HCT116 (cell line): Measurements from ENCODE around the gene PDGFD.

ENCODE experiments used
- ATF3 ChIP-seq: IDR thresholded peaks from 2 replicates; pipeline ENCODE4 v1.6.1; 2012
- CEBPB ChIP-seq: IDR thresholded peaks from 2 replicates; pipeline ENCODE4 v1.6.1; 2012; ENCODE audit warnings: low read depth
- EZH2phosphoT487 ChIP-seq: fragments of 200-600 bp; IDR thresholded peaks from 2 replicates; pipeline ENCODE4 v1.6.1; 2018; ENCODE audit warnings: antibody characterized with exemption, borderline replicate concordance
- POLR2A ChIP-seq: IDR thresholded peaks from 2 replicates; pipeline ENCODE4 v1.7.0; 2011; ENCODE audit warnings: borderline replicate concordance; ENCODE audit not compliant: insufficient read depth, insufficient read length; ENCODE audit errors: extremely low read depth
- POLR2AphosphoS5 ChIP-seq: IDR thresholded peaks from 2 replicates; pipeline ENCODE4 v1.6.1; 2011; ENCODE audit warnings: mild to moderate bottlenecking, low read depth, low read length, moderate library complexity
- RAD21 ChIP-seq: IDR thresholded peaks from 2 replicates; pipeline ENCODE4 v1.6.1; 2012; ENCODE audit warnings: low read depth, mild to moderate bottlenecking
- YY1 ChIP-seq: IDR thresholded peaks from 2 replicates; pipeline ENCODE4 v1.6.1; 2011; ENCODE audit warnings: low read length, low read depth, moderate library complexity, mild to moderate bottlenecking; ENCODE audit not compliant: insufficient replicate concordance; ENCODE audit errors: extremely low read depth
- TF ChIP-seq, protein P1 (sequence below), 3 experiments: fragments of 200-600 bp in 1 of 3; sonication (generic) in 1 of 3; IDR thresholded peaks in 2 of 3; conservative IDR thresholded peaks in 1 of 3; 2 replicates each; pipeline ENCODE4 v1.5.1; 2012 to 2017; ENCODE audit warnings: low read depth in 2 of 3, low read length in 2 of 3, antibody characterized with exemption in 1 of 3, borderline replicate concordance in 1 of 3, control low read depth in 1 of 3, mild to moderate bottlenecking in 1 of 3, mixed read lengths in 1 of 3, mixed run types in 1 of 3, moderate library complexity in 1 of 3; ENCODE audit not compliant: insufficient read depth in 1 of 3
- TF ChIP-seq, protein P2 (sequence below): IDR thresholded peaks from 2 replicates; pipeline ENCODE4 v1.6.1; 2012; ENCODE audit warnings: low read depth

GRCh38 chr11:103920449-103920848, 243.5 kb downstream of the PDGFD start:
- TF ChIP-seq POLR2A (no peak), EZH2phosphoT487 (no peak), POLR2AphosphoS5 (no peak), RAD21 (no peak), ATF3 (no peak), CEBPB (no peak), YY1 (no peak)
- TF ChIP-seq, protein P1, sequence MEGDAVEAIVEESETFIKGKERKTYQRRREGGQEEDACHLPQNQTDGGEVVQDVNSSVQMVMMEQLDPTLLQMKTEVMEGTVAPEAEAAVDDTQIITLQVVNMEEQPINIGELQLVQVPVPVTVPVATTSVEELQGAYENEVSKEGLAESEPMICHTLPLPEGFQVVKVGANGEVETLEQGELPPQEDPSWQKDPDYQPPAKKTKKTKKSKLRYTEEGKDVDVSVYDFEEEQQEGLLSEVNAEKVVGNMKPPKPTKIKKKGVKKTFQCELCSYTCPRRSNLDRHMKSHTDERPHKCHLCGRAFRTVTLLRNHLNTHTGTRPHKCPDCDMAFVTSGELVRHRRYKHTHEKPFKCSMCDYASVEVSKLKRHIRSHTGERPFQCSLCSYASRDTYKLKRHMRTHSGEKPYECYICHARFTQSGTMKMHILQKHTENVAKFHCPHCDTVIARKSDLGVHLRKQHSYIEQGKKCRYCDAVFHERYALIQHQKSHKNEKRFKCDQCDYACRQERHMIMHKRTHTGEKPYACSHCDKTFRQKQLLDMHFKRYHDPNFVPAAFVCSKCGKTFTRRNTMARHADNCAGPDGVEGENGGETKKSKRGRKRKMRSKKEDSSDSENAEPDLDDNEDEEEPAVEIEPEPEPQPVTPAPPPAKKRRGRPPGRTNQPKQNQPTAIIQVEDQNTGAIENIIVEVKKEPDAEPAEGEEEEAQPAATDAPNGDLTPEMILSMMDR (IDR thresholded peaks at IDR 0.05 in 2 of 3, conservative IDR thresholded peaks at IDR 0.05 in 1 of 3; ENCODE audit: borderline replicate concordance in 1 of 3, insufficient read depth in 1 of 3, low read depth in 2 of 3, low read length in 2 of 3) = no peak
- TF ChIP-seq, protein P2, sequence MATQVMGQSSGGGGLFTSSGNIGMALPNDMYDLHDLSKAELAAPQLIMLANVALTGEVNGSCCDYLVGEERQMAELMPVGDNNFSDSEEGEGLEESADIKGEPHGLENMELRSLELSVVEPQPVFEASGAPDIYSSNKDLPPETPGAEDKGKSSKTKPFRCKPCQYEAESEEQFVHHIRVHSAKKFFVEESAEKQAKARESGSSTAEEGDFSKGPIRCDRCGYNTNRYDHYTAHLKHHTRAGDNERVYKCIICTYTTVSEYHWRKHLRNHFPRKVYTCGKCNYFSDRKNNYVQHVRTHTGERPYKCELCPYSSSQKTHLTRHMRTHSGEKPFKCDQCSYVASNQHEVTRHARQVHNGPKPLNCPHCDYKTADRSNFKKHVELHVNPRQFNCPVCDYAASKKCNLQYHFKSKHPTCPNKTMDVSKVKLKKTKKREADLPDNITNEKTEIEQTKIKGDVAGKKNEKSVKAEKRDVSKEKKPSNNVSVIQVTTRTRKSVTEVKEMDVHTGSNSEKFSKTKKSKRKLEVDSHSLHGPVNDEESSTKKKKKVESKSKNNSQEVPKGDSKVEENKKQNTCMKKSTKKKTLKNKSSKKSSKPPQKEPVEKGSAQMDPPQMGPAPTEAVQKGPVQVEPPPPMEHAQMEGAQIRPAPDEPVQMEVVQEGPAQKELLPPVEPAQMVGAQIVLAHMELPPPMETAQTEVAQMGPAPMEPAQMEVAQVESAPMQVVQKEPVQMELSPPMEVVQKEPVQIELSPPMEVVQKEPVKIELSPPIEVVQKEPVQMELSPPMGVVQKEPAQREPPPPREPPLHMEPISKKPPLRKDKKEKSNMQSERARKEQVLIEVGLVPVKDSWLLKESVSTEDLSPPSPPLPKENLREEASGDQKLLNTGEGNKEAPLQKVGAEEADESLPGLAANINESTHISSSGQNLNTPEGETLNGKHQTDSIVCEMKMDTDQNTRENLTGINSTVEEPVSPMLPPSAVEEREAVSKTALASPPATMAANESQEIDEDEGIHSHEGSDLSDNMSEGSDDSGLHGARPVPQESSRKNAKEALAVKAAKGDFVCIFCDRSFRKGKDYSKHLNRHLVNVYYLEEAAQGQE = no peak
